GM21723 (cell line): ENCODE measurements around the gene OMG.
"Not testable (repeated sequence)": the region's sequence is repeated elsewhere in the genome, so short reads cannot be mapped to it uniquely, and the experiment has no call there.

Experiments
- ATAC-seq: cut with Tn5 transposase; IDR thresholded peaks from one replicate; pipeline ENCODE4 v1.9.1; 2021; ENCODE audit warnings: mild to moderate bottlenecking, moderate library complexity; ENCODE audit not compliant: unreplicated experiment

OMG gene

GRCh38 chr17:31266042-31266441 is 31.0 kb downstream of the OMG start:
- no peak for ATAC-seq

DNA sequence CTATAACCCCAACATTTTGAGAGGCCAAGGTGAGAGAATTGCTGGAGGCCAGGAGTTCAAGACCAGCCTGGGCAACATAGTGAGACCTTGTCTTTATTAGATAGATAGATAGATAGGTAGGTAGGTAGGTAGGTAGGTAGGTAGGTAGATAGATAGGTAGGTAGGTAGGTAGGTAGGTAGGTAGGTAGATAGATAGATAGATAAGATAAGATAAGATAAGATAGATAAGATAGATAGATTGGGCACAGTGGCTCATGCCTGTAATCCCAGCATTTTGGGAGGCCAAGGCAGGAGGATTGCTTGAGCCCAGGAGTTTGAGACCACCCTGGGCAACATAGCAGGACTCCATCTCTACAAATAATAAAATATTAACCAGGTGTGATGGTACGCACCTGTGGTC is 34.1 kb downstream of the OMG start:
- not testable (repeated sequence) for ATAC-seq

DNA sequence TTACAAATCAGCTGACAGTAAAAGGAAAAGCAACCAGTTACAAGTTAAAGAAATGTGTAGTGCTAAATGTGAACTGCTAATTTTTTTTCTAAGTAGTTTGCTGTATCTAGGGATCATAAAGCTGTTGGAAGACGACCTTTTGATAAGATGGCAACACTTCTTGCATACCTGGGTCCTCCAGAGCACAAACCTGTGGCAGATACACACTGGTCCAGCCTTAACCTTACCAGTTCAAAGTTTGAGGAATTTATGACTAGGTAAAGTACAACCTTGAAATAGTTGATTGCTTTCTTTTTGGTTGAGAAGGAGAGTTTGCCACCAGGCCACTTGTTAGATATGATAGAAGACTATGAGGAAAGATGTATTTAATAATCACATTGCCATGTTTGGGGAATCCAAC is 35.4 kb downstream of the OMG start:
- no peak for ATAC-seq

DNA sequence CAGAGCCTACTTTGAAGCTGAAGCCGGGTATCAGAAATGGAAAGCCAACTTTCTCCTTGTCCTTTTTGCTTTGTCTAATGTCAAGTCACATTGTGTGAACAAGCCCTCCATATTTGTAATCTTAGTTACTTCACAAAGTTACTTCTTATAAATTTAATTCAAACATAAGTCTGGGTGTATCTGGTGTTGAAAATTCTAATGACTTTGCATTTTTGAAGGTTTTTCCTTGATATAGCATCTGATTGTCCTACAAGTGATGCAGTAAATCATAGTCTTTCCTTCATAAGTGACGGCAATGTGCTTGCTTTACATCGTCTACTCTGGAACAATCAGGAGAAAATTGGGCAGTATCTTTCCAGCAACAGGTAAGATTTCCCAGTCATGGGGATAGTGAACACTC is 36.9 kb downstream of the OMG start:
- no peak for ATAC-seq

- ATAC-seq, result no peak
Observed at GRCh38 chr17:31256936-31257335, 40.1 kb downstream of the OMG start.

GRCh38 chr17:31254654-31255053 is 42.4 kb downstream of the OMG start:
- no peak for ATAC-seq

- no peak for ATAC-seq
Observed at GRCh38 chr17:31252741-31253140, 44.3 kb downstream of the OMG start.

DNA sequence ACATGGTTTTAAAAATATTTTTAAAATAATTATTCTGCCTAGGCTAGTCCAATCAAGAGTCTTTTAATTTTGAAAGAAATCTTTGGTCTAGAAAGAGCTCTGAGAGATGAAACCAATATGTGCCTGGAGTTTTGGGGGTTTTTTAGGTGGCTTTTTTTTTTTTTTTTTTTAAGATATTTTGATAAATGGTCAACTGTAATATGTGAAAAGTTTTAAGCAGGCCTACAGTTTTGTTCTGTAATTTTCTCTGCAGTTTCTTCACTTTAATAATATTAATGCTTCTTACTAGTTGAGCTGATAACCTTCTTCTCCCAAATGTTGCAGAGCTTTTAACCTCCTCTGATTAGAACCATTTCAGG is 45.1 kb downstream of the OMG start:
- ATAC-seq, result no peak

DNA sequence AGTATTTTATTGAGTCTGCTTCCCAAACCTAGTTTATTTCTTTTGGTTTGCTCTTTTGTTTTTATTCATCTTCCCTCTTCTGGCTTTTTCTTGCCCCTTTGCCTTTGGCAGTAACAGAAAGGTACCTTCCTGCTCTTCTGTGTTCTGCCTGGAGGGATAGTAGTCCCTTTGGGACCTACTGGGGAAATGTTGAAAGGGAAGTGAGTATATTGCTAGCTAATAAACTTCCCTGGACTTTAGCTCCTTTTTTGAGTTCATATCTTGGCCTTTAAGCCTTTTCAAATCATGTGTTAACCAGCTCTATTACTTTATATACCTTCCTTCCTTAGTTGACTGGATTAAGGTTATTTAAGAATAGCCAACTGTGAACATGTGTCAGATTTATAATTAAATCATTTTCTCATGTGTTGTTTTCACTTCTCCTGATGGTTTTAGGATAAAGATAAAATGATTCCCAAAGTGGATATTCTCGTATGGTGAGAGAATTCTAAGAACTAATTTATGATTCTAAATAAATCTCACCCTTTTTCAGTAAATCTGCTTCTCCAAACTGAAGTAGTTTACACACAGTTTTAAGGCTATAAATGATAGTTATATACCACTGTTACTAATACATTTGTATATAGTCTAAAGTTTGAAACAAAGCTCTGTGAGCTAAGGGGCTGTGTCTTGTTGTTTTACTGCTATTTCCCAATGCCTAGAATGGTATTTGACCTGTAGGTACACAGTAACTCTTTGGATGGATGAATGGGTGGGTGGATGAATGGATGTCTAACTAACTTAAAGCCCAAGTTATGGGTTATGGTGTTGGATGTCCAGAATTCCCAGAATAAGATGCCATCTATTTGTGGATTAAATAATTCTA is 45.7 kb downstream of the OMG start:
- no peak for ATAC-seq

- no peak for ATAC-seq
Observed at GRCh38 chr17:31250229-31250628, 46.8 kb downstream of the OMG start.

DNA sequence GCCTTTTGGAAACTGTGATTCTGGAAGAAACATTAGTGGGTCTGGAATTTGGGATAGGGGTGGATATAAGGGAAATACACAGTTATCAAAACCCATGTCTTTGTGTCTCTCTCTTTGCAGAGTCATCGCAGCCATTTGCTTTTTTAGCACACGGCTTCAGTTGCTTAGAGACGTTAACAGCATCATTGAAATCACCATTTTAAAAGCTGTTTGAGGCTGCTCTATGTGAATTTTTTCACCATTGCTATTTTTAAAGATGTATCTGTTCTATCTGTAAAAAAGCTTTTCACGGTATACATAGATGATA is 47.3 kb downstream of the OMG start:
- no peak for ATAC-seq

GRCh38 chr17:31248986-31249834 is 47.8 kb downstream of the OMG start:
- no peak for ATAC-seq
